Chondrocyte (in vitro differentiated cells): Measurements from ENCODE around the gene ARHGAP32. TPM values are rescaled to one million over a fixed set of nuclear protein-coding genes. Genes with fewer than 3 reads are reported as not detected.

Source experiments
- DNase-seq: peaks from one replicate; pipeline ENCODE4 v3.0.0; 2021; ENCODE audit warnings: mixed read lengths, low spot score
- H3K27ac Mint-ChIP-seq: one replicate; pipeline ENCODE4 v1.8.0; 2021; ENCODE audit warnings: mild to moderate bottlenecking, moderate library complexity, mixed read lengths; ENCODE audit not compliant: unreplicated experiment
- H3K27me3 Mint-ChIP-seq: 2 replicates; pipeline ENCODE4 v1.8.0; 2021; ENCODE audit warnings: low read depth, mixed read lengths
- H3K36me3 Mint-ChIP-seq: 2 replicates; pipeline ENCODE4 v1.8.0; 2021; ENCODE audit warnings: low read depth, mixed read lengths
- H3K4me1 Mint-ChIP-seq: 2 replicates; pipeline ENCODE4 v1.8.0; 2021; ENCODE audit warnings: low read depth, mild to moderate bottlenecking, mixed read lengths
- H3K4me3 Mint-ChIP-seq: one replicate; pipeline ENCODE4 v1.8.0; 2021; ENCODE audit warnings: mild to moderate bottlenecking, moderate library complexity, mixed read lengths; ENCODE audit not compliant: unreplicated experiment
- H3K9me3 Mint-ChIP-seq: 2 replicates; pipeline ENCODE4 v1.8.0; 2021; ENCODE audit warnings: low read depth, mixed read lengths
- total RNA-seq: library from RNA; stranded (reverse); gene quantifications from 3 replicates; pipeline ENCODE4 v1.2.1, GENCODE V29; 2021
- TF ChIP-seq, protein P1 (sequence below): fragments of 200-600 bp; sonication (generic); IDR thresholded peaks from 2 replicates; pipeline ENCODE4 v1.5.0; 2021; ENCODE audit warnings: antibody characterized with exemption, mild to moderate bottlenecking, moderate library complexity

The ARHGAP32 gene
- total RNA-seq, 1 donor from 2014 or later: 15.8 TPM

DNA sequence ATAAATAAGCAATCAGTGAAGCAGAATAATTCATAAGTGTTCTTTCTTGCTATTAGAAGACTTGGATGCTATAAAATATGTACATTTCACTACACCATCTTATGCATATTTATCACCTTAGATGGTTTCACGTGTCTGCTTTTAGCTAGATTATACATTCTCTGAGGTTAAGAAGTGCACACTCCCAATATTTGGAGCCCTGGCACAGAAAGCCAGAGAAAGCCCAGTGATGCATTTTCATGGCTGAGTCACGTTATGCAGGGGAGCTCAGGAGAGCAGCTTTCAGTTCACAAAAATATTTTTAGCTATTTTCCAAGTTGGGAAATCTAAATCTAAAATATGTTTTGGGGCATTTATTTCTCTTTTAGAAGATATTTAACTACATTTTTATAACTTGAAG is 244.4 kb downstream of the ARHGAP32 start:
- H3K27me3 Mint-ChIP-seq: peaks cover 8% of the 10 kb centered on the region
- H3K27ac Mint-ChIP-seq: no peak overlapping the region
- TF ChIP-seq, protein P1, sequence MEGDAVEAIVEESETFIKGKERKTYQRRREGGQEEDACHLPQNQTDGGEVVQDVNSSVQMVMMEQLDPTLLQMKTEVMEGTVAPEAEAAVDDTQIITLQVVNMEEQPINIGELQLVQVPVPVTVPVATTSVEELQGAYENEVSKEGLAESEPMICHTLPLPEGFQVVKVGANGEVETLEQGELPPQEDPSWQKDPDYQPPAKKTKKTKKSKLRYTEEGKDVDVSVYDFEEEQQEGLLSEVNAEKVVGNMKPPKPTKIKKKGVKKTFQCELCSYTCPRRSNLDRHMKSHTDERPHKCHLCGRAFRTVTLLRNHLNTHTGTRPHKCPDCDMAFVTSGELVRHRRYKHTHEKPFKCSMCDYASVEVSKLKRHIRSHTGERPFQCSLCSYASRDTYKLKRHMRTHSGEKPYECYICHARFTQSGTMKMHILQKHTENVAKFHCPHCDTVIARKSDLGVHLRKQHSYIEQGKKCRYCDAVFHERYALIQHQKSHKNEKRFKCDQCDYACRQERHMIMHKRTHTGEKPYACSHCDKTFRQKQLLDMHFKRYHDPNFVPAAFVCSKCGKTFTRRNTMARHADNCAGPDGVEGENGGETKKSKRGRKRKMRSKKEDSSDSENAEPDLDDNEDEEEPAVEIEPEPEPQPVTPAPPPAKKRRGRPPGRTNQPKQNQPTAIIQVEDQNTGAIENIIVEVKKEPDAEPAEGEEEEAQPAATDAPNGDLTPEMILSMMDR: no peak

DNA sequence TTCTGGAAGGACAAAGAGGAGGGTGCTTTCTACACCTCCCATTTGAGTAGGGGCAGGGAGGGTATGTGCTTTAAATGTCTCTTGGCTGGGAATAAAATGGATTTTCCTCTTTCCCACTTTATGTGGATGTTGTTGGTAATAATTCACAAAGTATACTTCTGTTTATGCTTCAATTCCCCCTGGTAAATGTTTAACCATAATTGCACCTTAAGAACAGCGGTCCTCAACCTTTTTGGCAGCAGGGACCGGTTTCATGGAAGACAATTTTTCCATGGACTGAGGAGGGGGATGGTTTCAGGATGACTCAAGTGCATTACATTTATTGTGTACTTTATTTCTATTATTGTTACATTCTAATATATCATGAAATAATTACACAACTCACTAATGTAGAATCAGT is 245.5 kb downstream of the ARHGAP32 start:
- Mint-ChIP-seq H3K27ac (no peak overlapping the region), H3K4me1 (peaks cover 4% of the 10 kb centered on the region), H3K27me3 (peaks cover 5% of the 10 kb centered on the region), H3K36me3 (no peaks in the 10 kb centered on the region), H3K9me3 (no peaks in the 10 kb centered on the region), H3K4me3 (no peak overlapping the region)
- DNase-seq: no peak
- TF ChIP-seq, protein P1: no peak

More for the DNA sequence above, 244.4 kb downstream of the ARHGAP32 start:
- H3K4me3 Mint-ChIP-seq: no peak overlapping the region
- H3K4me1 Mint-ChIP-seq: peaks cover 4% of the 10 kb centered on the region
- no peaks in the 10 kb centered on the region for H3K9me3 Mint-ChIP-seq
- no peaks in the 10 kb centered on the region for H3K36me3 Mint-ChIP-seq
- DNase-seq: no peak

DNA sequence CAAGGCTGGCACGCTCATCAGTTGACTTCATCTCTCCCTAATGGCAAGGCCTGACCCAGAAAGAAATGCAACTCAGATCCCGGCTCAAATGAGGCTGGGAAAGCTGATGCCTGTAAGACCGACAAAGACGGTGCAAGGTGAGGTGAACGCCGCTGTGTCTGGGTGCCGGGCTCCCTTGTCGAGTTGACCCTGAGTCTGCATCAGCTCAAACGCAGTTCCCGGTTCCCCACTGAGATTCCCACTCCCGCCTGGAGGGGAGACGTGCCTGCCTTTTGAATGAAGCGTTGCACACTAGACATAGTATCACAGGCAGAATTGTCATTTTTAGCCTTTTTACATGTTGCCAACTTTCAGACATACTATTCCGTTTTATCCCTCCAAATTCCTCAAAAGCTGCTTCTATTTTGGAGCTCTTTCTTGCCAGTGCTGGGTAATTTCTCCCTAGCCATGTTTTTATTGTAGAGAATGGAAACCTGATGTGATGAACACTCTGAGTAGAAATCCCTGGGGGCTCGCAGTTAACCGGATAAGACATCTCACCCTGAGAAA is 248.6 kb downstream of the ARHGAP32 start:
- TF ChIP-seq, protein P1: no peak
- no peak for DNase-seq
- Mint-ChIP-seq H3K27me3 (peaks cover 9% of the 10 kb centered on the region), H3K9me3 (no peaks in the 10 kb centered on the region), H3K36me3 (no peaks in the 10 kb centered on the region), H3K4me1 (peaks cover 4% of the 10 kb centered on the region), H3K27ac (no peak overlapping the region), H3K4me3 (no peak overlapping the region)

DNA sequence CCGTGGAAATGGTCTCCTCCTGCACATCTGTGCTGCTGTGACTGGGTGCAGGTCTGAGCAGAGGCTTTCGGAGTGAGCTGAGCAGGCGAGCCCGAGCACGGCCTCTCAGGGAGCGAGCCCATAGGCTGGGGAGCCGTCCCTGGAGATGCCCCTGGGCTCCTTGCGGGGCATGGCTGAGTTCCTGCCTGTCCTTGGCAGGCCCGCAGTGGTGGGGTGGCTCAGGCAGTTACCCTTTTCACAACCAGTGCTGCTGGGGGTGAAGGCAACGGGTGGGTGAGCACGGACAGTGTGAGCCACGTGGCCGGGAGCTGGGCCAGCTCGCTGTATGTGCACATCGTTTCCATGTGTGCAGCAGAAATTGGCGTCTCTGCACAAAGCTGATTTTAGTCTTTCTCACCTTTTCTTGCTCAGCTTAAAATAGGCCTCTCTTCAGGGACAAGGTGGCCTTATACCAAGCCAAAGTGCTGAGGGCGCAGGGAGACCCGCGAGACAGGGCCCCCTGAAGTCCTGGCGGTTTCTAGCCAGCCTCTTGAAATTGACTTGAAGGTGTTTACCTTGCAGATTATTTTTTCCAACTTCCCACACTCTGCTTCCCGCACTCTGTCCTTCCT is 249.2 kb downstream of the ARHGAP32 start, which contains the start of gene TP53AIP1:
Gene TP53AIP1, minus strand, starts transcription at position 55 of the 611 bp plus-strand sequence. CDS start 5,053 bp downstream, outside the sequence.
- Mint-ChIP-seq H3K4me3 (no peak within 1 kb of the TSS), H3K9me3 (no peaks in the 10 kb centered on the region), H3K4me1 (peaks cover 4% of the 10 kb centered on the region), H3K27me3 (peaks cover 9% of the 10 kb centered on the region), H3K36me3 (no peaks in the 10 kb centered on the region), H3K27ac (no peak within 1 kb of the TSS)
- TF ChIP-seq, protein P1: no peak
- no peak for DNase-seq

DNA sequence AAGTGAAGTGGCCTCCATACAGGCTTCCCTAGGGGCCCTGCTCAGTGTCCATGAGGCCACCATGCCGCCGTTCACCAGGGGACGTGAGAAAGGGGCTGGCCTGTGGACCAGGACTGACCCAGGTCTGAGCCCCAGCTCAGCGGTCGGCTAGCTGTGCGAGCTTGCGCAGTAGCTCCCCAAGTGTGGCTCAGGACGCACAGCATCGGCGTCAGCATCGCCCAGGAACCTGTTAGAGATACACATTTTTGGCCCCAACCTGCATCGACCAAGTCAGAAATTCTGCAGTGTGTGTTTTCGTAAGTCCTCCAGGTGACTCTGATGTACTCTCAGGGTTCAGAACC is 249.9 kb downstream of the ARHGAP32 start:
- H3K4me1 Mint-ChIP-seq: peaks cover 4% of the 10 kb centered on the region

More for the DNA sequence above, 249.9 kb downstream of the ARHGAP32 start:
- TF ChIP-seq, protein P1: no peak
- H3K36me3 Mint-ChIP-seq: no peaks in the 10 kb centered on the region
- peaks cover 9% of the 10 kb centered on the region for H3K27me3 Mint-ChIP-seq
- no peak for DNase-seq
- no peaks in the 10 kb centered on the region for H3K9me3 Mint-ChIP-seq
- H3K27ac Mint-ChIP-seq: no peak overlapping the region
- no peak overlapping the region for H3K4me3 Mint-ChIP-seq
